ENCODE measurements around the gene DSN1.

The DSN1 gene

DNA sequence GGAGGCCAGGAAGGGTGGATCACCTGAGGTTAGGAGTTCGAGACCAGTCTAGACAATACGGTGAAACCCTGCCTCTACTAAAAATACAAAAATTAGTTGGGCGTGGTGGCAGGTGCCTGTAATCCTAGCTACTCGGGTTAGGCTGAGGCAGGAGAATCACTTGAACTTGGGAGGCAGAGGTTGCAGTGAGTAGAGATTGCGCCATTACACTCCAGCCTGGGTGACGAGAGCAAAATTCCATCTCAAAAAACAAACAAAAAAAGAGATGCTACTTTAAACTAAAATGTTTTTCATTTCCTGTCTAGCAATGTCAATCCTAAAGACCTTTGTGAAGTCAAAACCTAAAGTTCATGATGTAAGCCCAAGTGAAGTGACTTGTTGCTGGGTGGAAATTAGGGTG lies 12.9 kb downstream of the DSN1 start:
- TF ChIP-seq, protein P1, sequence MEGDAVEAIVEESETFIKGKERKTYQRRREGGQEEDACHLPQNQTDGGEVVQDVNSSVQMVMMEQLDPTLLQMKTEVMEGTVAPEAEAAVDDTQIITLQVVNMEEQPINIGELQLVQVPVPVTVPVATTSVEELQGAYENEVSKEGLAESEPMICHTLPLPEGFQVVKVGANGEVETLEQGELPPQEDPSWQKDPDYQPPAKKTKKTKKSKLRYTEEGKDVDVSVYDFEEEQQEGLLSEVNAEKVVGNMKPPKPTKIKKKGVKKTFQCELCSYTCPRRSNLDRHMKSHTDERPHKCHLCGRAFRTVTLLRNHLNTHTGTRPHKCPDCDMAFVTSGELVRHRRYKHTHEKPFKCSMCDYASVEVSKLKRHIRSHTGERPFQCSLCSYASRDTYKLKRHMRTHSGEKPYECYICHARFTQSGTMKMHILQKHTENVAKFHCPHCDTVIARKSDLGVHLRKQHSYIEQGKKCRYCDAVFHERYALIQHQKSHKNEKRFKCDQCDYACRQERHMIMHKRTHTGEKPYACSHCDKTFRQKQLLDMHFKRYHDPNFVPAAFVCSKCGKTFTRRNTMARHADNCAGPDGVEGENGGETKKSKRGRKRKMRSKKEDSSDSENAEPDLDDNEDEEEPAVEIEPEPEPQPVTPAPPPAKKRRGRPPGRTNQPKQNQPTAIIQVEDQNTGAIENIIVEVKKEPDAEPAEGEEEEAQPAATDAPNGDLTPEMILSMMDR (conservative IDR thresholded peaks at IDR 0.05; ENCODE audit: low read length), result no peak
- no peak overlapping the region for H3K4me3 ChIP-seq (ENCODE audit: low read length)
- no peak for DNase-seq (ENCODE audit: low read depth)

DNA sequence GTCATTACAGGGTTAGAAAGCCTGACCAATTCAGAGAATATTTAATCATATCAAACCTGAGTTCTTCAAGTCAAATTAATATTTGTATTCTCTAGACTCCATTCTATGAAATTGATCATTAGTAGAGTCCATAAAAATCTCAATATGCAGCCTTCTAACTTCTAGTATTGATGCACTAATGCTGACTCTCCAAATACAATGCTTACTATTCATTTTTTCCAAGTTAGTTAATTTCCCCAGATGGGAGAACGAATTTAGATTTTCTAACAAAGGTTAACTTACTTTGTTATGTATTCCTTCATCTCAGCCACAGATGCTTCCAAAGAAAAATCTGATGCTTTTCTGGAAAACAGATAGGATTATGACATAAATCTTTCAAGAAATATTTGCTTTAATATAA lies 15.3 kb downstream of the DSN1 start:
- TF ChIP-seq, protein P1 (conservative IDR thresholded peaks at IDR 0.05; ENCODE audit: low read length), result no peak
- DNase-seq (ENCODE audit: low read depth), result no peak
- no peak overlapping the region for H3K4me3 ChIP-seq (ENCODE audit: low read length)

DNA sequence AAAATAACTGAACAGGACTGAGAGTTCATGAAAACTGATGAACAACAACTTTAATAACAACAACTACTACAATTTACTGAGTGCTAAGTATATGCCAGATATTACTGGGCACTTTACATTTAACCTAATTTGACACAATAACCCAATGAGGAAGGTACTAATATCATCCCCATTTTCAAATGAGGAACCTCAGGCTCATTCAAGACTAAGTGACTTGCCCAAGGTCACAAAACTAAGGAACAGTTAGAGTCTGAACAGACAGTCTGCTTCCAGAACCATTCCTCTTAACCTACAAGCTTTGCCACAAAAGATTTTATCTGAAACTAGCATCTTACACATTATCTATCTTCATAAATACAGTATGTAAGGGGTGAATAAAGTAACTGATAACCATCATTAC lies 17.1 kb downstream of the DSN1 start:
- DNase-seq (ENCODE audit: low read depth), result no peak
- TF ChIP-seq, protein P1 (conservative IDR thresholded peaks at IDR 0.05; ENCODE audit: low read length), result no peak
- no peak overlapping the region for H3K4me3 ChIP-seq (ENCODE audit: low read length)

DNA sequence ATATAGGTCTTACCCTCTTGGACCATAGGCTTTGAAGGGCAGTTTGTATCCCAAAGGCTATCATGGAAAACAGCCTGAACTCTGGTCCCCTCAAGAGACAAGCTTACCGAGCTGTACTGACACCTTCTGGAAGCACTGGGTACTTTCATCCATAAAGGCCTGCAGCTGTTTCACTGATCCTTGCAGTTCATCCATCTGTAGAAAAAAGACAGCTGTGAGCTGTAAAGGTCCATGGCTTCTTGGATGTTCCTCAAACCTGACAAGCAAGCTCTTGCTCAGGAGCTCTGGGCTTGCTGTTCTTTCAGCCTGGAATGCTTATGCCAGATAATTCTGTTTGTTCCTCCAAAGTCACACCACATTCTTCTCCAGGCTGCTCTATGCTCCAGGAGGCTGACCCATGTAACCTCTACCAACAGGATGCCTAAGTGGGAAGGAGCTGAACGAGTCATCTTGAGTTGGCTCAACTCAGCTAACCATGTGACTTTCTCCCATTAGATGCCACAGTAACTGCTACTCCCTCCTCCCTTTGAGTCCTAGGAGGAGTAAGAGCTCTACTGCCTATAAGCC lies 18.8 kb downstream of the DSN1 start:
- peak; percentile 75 for DNase-seq (ENCODE audit: low read depth)
- TF ChIP-seq, protein P1 (conservative IDR thresholded peaks at IDR 0.05; ENCODE audit: low read length), result peak; percentile 94
- no peak overlapping the region for H3K4me3 ChIP-seq (ENCODE audit: low read length)

DNA sequence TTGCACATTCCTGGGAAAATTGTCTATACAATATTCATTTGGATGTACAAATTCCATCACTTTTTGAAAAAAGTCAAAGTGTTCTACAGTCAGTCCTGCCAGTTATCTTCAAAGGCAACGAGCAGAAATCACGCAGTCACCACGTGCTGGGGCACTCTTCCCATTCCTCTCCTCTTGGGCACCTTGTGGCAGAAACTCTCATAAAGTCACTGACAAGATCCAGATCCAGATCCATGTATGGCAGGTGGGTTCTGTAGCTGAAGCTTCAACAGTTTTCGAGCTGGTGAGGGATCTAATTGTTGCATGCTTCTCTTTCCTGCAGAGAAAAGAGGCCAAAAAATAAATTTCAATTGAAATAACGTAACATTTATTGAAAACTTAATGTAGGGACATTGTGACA lies 21.0 kb downstream of the DSN1 start:
- no peak overlapping the region for H3K4me3 ChIP-seq (ENCODE audit: low read length)
- no peak for DNase-seq (ENCODE audit: low read depth)
- TF ChIP-seq, protein P1 (conservative IDR thresholded peaks at IDR 0.05; ENCODE audit: low read length), result no peak

DNA sequence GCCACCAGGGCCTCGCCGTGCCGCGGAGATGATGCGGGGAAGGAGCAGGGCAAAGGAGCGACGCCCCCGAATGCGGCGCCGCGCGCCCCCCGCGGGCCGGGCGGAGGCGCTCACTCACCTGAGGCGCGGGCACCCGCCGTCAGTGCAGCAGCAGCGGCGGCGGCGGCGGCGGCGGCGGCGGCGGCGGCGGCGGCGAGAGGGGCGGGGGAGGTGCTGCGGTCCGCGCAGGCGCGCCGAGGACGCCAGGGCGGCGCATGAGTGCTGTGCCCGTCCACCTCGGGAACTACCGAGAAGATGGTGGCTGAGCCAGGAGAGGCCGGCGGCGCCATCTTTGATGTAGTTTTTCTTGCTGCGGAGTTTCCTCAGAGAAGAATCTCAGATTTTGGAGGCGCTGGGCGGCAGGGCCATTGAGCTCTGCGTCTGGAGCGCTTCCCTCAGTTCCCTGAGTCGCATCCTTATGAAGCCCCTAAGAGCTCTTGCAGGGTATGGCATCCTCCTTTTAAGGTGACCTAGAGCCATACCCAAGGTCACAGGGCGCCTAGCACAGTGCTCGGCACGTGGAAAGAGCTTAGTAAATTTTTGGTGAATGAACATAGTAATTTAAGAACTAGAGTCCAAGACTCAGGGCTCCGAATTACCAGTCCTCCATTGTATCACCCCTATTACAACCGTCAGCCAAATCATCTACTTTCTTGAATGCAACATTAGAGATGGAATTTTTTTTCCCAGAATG lies 27.5 kb downstream of the DSN1 start, which contains the start of gene NDRG3:
NDRG3 (minus strand) TSS at position 164 of the 733 bp plus-strand sequence. CDS start 24,355 bp downstream, outside the sequence.
- TF ChIP-seq, protein P1 (conservative IDR thresholded peaks at IDR 0.05; ENCODE audit: low read length), result no peak
- peak within 1 kb of the TSS; percentile 76 for H3K4me3 ChIP-seq (ENCODE audit: low read length)
- DNase-seq (ENCODE audit: low read depth), result peak; percentile 92

Measured in AG10803 (cell line).